ENCODE data around the gene GUK1. TPM values are rescaled to one million over a fixed set of nuclear protein-coding genes. Genes with fewer than 3 reads are reported as not detected.

The GUK1 gene
- total RNA-seq, 1 donor from 2014 or later = 299 TPM

DNA sequence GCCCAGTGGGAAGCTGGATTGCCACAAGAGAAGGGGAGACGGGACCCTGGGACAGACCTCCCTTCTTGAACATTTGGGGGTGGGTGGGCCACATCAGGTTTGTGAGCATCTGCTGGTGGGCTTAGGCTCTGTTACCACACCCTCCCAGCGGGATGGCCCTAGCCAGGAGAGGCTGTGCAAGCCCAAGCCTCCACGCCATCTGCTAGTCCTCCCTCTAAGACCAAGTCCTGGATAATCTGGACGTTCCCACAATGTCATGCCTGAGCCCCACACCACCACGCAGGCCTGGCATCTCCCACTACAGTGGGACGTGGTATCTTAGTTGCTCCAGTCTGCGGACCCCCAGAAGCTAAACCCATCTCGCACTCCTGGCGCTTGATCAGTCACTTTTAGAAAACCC is 21.8 kb downstream of the GUK1 start:
- H3K36me3 ChIP-seq = no peaks in the 10 kb centered on the region
- no peak for TF ChIP-seq POLR2AphosphoS5 (IDR thresholded peaks at IDR 0.05; ENCODE audit: insufficient read depth in 1 of 2, low read depth in 1 of 2)
- TF ChIP-seq POLR2A (IDR thresholded peaks at IDR 0.05) = no peak
- TF ChIP-seq CTCF (IDR thresholded peaks at IDR 0.05) = no peak
- intact Hi-C loops (cut with DNase I) = loop anchor here (10.0 kb wide), 1 partner anchor 77 kb away; the partner anchor contains the start of gene ARF1

DNA sequence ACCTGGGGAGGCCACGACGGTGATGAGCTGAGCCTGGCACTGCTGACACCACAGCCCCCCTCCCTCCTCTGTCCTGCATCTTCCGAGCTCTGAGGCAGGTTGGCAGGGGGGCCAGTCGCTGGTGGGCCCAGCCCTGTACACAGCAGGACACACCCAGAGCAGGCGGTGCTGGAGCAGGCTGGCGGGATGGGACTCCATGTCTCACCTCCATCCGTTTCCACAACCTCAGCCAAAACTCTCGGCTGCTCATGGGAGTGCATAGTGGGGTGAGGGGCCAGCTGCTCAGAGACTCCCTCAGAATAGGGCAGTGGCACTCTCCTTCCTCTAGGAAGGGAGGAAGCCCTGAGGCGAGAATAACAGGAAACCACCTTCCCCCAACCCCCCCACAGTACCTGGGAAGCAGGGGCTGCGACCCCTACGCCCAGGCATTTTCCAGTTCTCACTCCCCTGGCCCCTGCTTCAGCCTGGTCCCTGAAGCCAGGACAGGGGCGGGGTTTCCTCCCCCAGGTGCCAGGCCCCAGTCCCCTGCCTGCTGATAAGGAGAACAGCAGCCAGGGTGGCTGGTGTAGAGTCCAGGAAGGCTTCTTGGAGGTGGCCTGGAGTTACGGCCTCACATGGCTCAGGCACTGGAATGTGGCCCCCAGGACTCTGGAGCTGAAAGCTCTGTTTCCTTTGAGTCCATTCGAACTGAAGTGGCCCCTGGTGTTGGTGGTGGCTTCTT is 22.4 kb downstream of the GUK1 start:
- no peaks in the 10 kb centered on the region for H3K27me3 ChIP-seq
- no peak for DNase-seq (ENCODE audit: extremely low spot score in 2 of 2)
- TF ChIP-seq CTCF (IDR thresholded peaks at IDR 0.05) (no peak), POLR2AphosphoS5 (IDR thresholded peaks at IDR 0.05; ENCODE audit: insufficient read depth in 1 of 2, low read depth in 1 of 2) (peak in 1 of 2 donors; percentile 24), POLR2A (IDR thresholded peaks at IDR 0.05) (no peak)
- H3K4me3 ChIP-seq = peak overlapping the region in 1 of 2 donors; percentile 3
- H3K9me3 ChIP-seq = no peaks in the 10 kb centered on the region
- H3K27ac ChIP-seq = peak overlapping the region; percentile 99
- intact Hi-C loops (cut with DNase I) = loop anchor here (10.0 kb wide), 1 partner anchor 78 kb away; the partner anchor contains the start of gene ARF1
- H3K4me1 ChIP-seq = peaks cover 52% of the 10 kb centered on the region
- no peaks in the 10 kb centered on the region for H3K36me3 ChIP-seq

More for the DNA sequence above, 21.8 kb downstream of the GUK1 start:
- Histone ChIP-seq H3K4me1 (peaks cover 56% of the 10 kb centered on the region), H3K27ac (peak overlapping the region; percentile 99), H3K9me3 (no peaks in the 10 kb centered on the region), H3K27me3 (no peaks in the 10 kb centered on the region), H3K4me3 (no peak overlapping the region)
- DNase-seq (ENCODE audit: extremely low spot score in 2 of 2) = no peak

DNA sequence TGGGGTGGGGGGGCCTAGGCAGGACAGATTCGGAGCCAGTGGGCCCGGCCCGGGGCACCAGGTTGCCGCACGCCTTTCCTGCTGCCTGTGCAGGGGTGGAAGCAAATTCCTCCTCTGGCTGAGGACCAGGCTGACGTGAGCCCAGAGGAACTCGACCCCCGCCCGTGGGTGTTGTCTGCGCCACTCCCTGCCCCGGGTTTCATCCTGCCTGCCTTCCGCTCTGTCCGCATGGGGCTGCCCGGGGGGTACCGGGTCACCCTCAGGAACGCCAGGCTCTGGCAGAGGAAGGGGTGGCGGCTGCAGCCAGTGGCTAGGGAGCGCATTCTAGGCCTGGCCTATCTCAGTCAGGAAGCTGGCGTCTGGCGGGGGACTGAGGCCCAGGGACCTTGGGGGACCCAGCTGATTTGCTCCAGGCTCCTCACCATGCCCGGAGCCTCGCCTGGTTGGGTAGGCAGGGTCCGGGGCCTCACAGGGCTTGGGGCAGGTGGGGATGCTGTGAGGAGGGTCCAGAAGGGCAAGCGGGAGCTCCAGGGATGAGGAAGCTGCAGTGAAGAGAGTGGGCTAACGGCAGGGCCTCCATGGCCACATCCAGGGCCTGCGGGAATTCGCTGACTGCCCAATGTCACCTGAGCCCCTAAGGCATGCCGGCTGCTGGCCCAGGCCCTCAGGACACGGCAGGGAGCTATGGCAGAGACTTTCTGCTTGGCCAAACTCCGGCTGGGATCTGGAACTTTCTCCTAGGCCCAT is 23.1 kb downstream of the GUK1 start:
- no peaks in the 10 kb centered on the region for H3K9me3 ChIP-seq
- peak overlapping the region; percentile 99 for H3K27ac ChIP-seq
- H3K4me3 ChIP-seq = peak overlapping the region in 1 of 2 donors; percentile 3
- no peaks in the 10 kb centered on the region for H3K27me3 ChIP-seq
- TF ChIP-seq POLR2AphosphoS5 (IDR thresholded peaks at IDR 0.05; ENCODE audit: insufficient read depth in 1 of 2, low read depth in 1 of 2) = peak in 1 of 2 donors; percentile 36
- TF ChIP-seq POLR2A (IDR thresholded peaks at IDR 0.05) = no peak
- H3K4me1 ChIP-seq = peaks cover 50% of the 10 kb centered on the region
- intact Hi-C loops (cut with DNase I) = loop anchor here (10.0 kb wide), 1 partner anchor 78 kb away; the partner anchor contains the start of gene ARF1
- DNase-seq (ENCODE audit: extremely low spot score in 2 of 2) = no peak
- H3K36me3 ChIP-seq = no peaks in the 10 kb centered on the region

DNA sequence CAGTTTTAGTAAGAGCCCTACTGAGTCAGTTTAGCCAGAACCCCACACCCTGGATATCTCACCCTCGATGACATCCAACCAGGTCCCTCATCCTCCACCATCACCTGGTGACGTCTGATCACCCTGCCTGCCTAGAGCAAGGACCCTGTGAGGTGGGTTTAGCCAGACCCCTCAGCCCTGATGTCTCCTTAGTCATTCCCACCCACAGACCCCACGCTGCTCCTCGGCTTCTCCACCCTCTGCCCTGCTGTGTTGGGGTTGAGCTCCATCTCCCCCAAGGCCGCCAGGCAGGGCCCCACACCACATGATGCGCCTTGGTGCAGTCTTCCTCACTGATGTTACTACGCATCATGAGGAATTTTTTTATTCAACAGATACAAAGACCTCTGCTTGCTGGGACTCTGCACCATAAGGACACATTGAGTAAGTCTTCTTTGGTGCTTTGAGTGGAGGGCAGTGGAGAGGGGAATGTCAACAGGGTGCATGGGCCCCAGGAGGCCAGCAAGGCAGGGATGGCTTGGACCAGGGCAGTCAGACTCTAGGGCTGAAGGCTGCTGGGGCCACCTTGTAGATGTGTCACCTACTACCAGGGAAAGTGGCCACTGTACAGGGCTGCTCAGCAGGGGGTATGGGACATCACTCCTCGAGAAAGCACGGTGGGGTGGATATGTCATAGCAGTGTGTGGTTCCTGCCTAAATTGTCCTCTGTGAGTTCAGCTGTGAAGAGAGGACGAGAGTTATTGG is 23.9 kb downstream of the GUK1 start:
- no peaks in the 10 kb centered on the region for H3K27me3 ChIP-seq
- H3K4me3 ChIP-seq = no peak overlapping the region
- peak overlapping the region; percentile 99 for H3K27ac ChIP-seq
- intact Hi-C loops (cut with DNase I) = loop anchor here (2.0 to 10.0 kb wide), 2 partner anchors 23 to 79 kb away; partner anchors contain the start of genes ARF1 and GUK1
- TF ChIP-seq POLR2A (IDR thresholded peaks at IDR 0.05) (no peak), CTCF (IDR thresholded peaks at IDR 0.05) (no peak), POLR2AphosphoS5 (IDR thresholded peaks at IDR 0.05; ENCODE audit: insufficient read depth in 1 of 2, low read depth in 1 of 2) (no peak)
- no peaks in the 10 kb centered on the region for H3K9me3 ChIP-seq
- H3K36me3 ChIP-seq = no peaks in the 10 kb centered on the region
- H3K4me1 ChIP-seq = peaks cover 50% of the 10 kb centered on the region
- no peak for DNase-seq (ENCODE audit: extremely low spot score in 2 of 2)

All from vagina (tissue), 2 donors.